IPS-20b (cell line): ENCODE results near the gene BICC1.

Experiments
- H3K27ac ChIP-seq: one replicate; pipeline ENCODE4 v1.5.1; 2013; ENCODE audit warnings: low read length
- H3K27me3 ChIP-seq: 2 replicates; pipeline ENCODE4 v1.6.1; 2013; ENCODE audit warnings: mild to moderate bottlenecking, low read length, inconsistent platforms; ENCODE audit not compliant: insufficient read depth
- H3K36me3 ChIP-seq: 2 replicates; pipeline ENCODE4 v1.6.1; 2013; ENCODE audit warnings: low read depth, mild to moderate bottlenecking, inconsistent platforms, low read length, moderate library complexity; ENCODE audit not compliant: insufficient read depth
- H3K4me1 ChIP-seq: 2 replicates; pipeline ENCODE4 v1.6.1; 2013; ENCODE audit warnings: mild to moderate bottlenecking, control low read depth, inconsistent platforms, low read length, moderate library complexity; ENCODE audit not compliant: insufficient read depth
- H3K4me3 ChIP-seq: 2 replicates; pipeline ENCODE4 v1.5.1; 2013; ENCODE audit warnings: mild to moderate bottlenecking, low read length, inconsistent platforms
- H3K9ac ChIP-seq: 2 replicates; pipeline ENCODE4 v1.6.1; 2013; ENCODE audit warnings: low read depth, mild to moderate bottlenecking, inconsistent platforms, low read length, moderate library complexity
- H3K9me3 ChIP-seq: 2 replicates; pipeline ENCODE4 v1.6.1; 2013; ENCODE audit warnings: mild to moderate bottlenecking, low read depth, low read length, inconsistent platforms; ENCODE audit not compliant: insufficient read depth

Gene BICC1

GRCh38 chr10:58547963-58548362 lies 35.3 kb downstream of the BICC1 start:
- H3K9me3 ChIP-seq: no peaks in the 10 kb centered on the region
- H3K4me3 ChIP-seq: no peak overlapping the region
- H3K9ac ChIP-seq: no peak overlapping the region
- no peaks in the 10 kb centered on the region for H3K4me1 ChIP-seq
- no peak overlapping the region for H3K27ac ChIP-seq
- H3K27me3 ChIP-seq: no peaks in the 10 kb centered on the region
- H3K36me3 ChIP-seq: no peaks in the 10 kb centered on the region

GRCh38 chr10:58554316-58554715 lies 41.6 kb downstream of the BICC1 start:
- no peak overlapping the region for H3K9ac ChIP-seq
- H3K4me1 ChIP-seq: no peaks in the 10 kb centered on the region
- H3K27ac ChIP-seq: no peak overlapping the region

GRCh38 chr10:58555170-58555929 lies 42.7 kb downstream of the BICC1 start:
- no peak overlapping the region for H3K4me3 ChIP-seq
- no peaks in the 10 kb centered on the region for H3K36me3 ChIP-seq
- H3K9ac ChIP-seq: no peak overlapping the region
- no peaks in the 10 kb centered on the region for H3K27me3 ChIP-seq
- H3K9me3 ChIP-seq: no peaks in the 10 kb centered on the region
- no peaks in the 10 kb centered on the region for H3K4me1 ChIP-seq
- H3K27ac ChIP-seq: no peak overlapping the region

More at GRCh38 chr10:58554316-58554715, 41.6 kb downstream of the BICC1 start:
- Histone ChIP-seq H3K36me3 (no peaks in the 10 kb centered on the region), H3K9me3 (no peaks in the 10 kb centered on the region), H3K27me3 (no peaks in the 10 kb centered on the region), H3K4me3 (no peak overlapping the region)

GRCh38 chr10:58555930-58556311 lies 43.2 kb downstream of the BICC1 start:
- H3K27me3 ChIP-seq: no peaks in the 10 kb centered on the region
- no peaks in the 10 kb centered on the region for H3K9me3 ChIP-seq
- no peak overlapping the region for H3K9ac ChIP-seq
- no peak overlapping the region for H3K4me3 ChIP-seq
- H3K36me3 ChIP-seq: no peaks in the 10 kb centered on the region
- H3K4me1 ChIP-seq: no peaks in the 10 kb centered on the region
- H3K27ac ChIP-seq: no peak overlapping the region

GRCh38 chr10:58556516-58557165 lies 44.0 kb downstream of the BICC1 start:
- Histone ChIP-seq H3K9me3 (no peaks in the 10 kb centered on the region), H3K36me3 (no peaks in the 10 kb centered on the region), H3K27me3 (no peaks in the 10 kb centered on the region), H3K4me3 (no peak overlapping the region), H3K4me1 (no peaks in the 10 kb centered on the region), H3K27ac (no peak overlapping the region), H3K9ac (no peak overlapping the region)

GRCh38 chr10:58557714-58558113 lies 45.0 kb downstream of the BICC1 start:
- no peak overlapping the region for H3K9ac ChIP-seq
- H3K27ac ChIP-seq: no peak overlapping the region
- H3K27me3 ChIP-seq: no peaks in the 10 kb centered on the region
- no peak overlapping the region for H3K4me3 ChIP-seq
- no peaks in the 10 kb centered on the region for H3K4me1 ChIP-seq
- H3K36me3 ChIP-seq: no peaks in the 10 kb centered on the region
- H3K9me3 ChIP-seq: no peaks in the 10 kb centered on the region

GRCh38 chr10:58560068-58560467 lies 47.4 kb downstream of the BICC1 start:
- H3K27me3 ChIP-seq: no peaks in the 10 kb centered on the region
- no peaks in the 10 kb centered on the region for H3K4me1 ChIP-seq
- H3K36me3 ChIP-seq: no peaks in the 10 kb centered on the region
- no peak overlapping the region for H3K4me3 ChIP-seq
- no peak overlapping the region for H3K27ac ChIP-seq
- no peak overlapping the region for H3K9ac ChIP-seq
- H3K9me3 ChIP-seq: no peaks in the 10 kb centered on the region

GRCh38 chr10:58565271-58565670 lies 52.6 kb downstream of the BICC1 start:
- H3K27me3 ChIP-seq: no peaks in the 10 kb centered on the region
- H3K9ac ChIP-seq: no peak overlapping the region
- H3K4me1 ChIP-seq: no peaks in the 10 kb centered on the region
- H3K27ac ChIP-seq: no peak overlapping the region
- H3K4me3 ChIP-seq: no peak overlapping the region
- no peaks in the 10 kb centered on the region for H3K9me3 ChIP-seq
- no peaks in the 10 kb centered on the region for H3K36me3 ChIP-seq

GRCh38 chr10:58567652-58568051 lies 55.0 kb downstream of the BICC1 start:
- Histone ChIP-seq H3K9me3 (no peaks in the 10 kb centered on the region), H3K9ac (no peak overlapping the region), H3K4me3 (no peak overlapping the region)

GRCh38 chr10:58568428-58568935 lies 55.8 kb downstream of the BICC1 start:
- Histone ChIP-seq H3K27ac (no peak overlapping the region), H3K36me3 (no peaks in the 10 kb centered on the region), H3K9ac (no peak overlapping the region), H3K4me1 (no peaks in the 10 kb centered on the region), H3K4me3 (no peak overlapping the region), H3K27me3 (no peaks in the 10 kb centered on the region), H3K9me3 (no peaks in the 10 kb centered on the region)

More at GRCh38 chr10:58567652-58568051, 55.0 kb downstream of the BICC1 start:
- no peaks in the 10 kb centered on the region for H3K4me1 ChIP-seq
- H3K36me3 ChIP-seq: no peaks in the 10 kb centered on the region
- no peak overlapping the region for H3K27ac ChIP-seq
- no peaks in the 10 kb centered on the region for H3K27me3 ChIP-seq

GRCh38 chr10:58570307-58570723 lies 57.6 kb downstream of the BICC1 start:
- no peak overlapping the region for H3K4me3 ChIP-seq
- H3K36me3 ChIP-seq: no peaks in the 10 kb centered on the region
- no peak overlapping the region for H3K27ac ChIP-seq
- no peak overlapping the region for H3K9ac ChIP-seq
- H3K9me3 ChIP-seq: no peaks in the 10 kb centered on the region
- no peaks in the 10 kb centered on the region for H3K4me1 ChIP-seq
- no peaks in the 10 kb centered on the region for H3K27me3 ChIP-seq

- H3K9ac ChIP-seq: no peak overlapping the region
- no peaks in the 10 kb centered on the region for H3K36me3 ChIP-seq
- H3K27ac ChIP-seq: no peak overlapping the region
- no peaks in the 10 kb centered on the region for H3K4me1 ChIP-seq
- H3K4me3 ChIP-seq: no peak overlapping the region
- no peaks in the 10 kb centered on the region for H3K27me3 ChIP-seq
- H3K9me3 ChIP-seq: no peaks in the 10 kb centered on the region
These were observed 58.3 kb downstream of the BICC1 start for GRCh38 chr10:58570979-58571378.
